Measurements from ENCODE around the gene PROCR.

- no peak for TF ChIP-seq POLR2A (IDR thresholded peaks at IDR 0.05)
- TF ChIP-seq, protein P1, sequence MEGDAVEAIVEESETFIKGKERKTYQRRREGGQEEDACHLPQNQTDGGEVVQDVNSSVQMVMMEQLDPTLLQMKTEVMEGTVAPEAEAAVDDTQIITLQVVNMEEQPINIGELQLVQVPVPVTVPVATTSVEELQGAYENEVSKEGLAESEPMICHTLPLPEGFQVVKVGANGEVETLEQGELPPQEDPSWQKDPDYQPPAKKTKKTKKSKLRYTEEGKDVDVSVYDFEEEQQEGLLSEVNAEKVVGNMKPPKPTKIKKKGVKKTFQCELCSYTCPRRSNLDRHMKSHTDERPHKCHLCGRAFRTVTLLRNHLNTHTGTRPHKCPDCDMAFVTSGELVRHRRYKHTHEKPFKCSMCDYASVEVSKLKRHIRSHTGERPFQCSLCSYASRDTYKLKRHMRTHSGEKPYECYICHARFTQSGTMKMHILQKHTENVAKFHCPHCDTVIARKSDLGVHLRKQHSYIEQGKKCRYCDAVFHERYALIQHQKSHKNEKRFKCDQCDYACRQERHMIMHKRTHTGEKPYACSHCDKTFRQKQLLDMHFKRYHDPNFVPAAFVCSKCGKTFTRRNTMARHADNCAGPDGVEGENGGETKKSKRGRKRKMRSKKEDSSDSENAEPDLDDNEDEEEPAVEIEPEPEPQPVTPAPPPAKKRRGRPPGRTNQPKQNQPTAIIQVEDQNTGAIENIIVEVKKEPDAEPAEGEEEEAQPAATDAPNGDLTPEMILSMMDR (IDR thresholded peaks at IDR 0.05) = no peak
Observed at GRCh38 chr20:35181731-35182130, 9.9 kb downstream of the PROCR start.
